HepG2 (cell line): Measurements from ENCODE around the gene ZNF740.

ENCODE experiments used
- DNMT1 ChIP-seq: sonication (generic); formaldehyde crosslinking; IDR thresholded peaks from 2 replicates; pipeline ENCODE4 v1.5.1; 2020; ENCODE audit warnings: mild to moderate bottlenecking, missing genetic modification reagents
- GPN1 ChIP-seq: sonication (generic); formaldehyde crosslinking; IDR thresholded peaks from 2 replicates; pipeline ENCODE4 v1.5.1; 2020; ENCODE audit warnings: missing genetic modification reagents, borderline replicate concordance
- HDAC6 ChIP-seq: fragments of 200-600 bp; sonication (generic); IDR thresholded peaks from 2 replicates; pipeline ENCODE4 v1.7.0; 2017; ENCODE audit warnings: mild to moderate bottlenecking, antibody characterized with exemption, low read length, low read depth
- KMT2A ChIP-seq: sonication (generic); formaldehyde crosslinking; IDR thresholded peaks from 2 replicates; pipeline ENCODE4 v1.4.0; 2020; ENCODE audit warnings: missing genetic modification reagents
- PLSCR1 ChIP-seq: sonication (generic); formaldehyde crosslinking; IDR thresholded peaks from 2 replicates; pipeline ENCODE4 v1.5.0; 2020; ENCODE audit warnings: missing genetic modification reagents, mild to moderate bottlenecking, borderline replicate concordance
- POLR2A ChIP-seq, 2 experiments: IDR thresholded peaks; 2 replicates each; pipeline ENCODE4 v1.6.1; 2011; ENCODE audit warnings: low read depth in 2 of 2, low read length in 2 of 2, mild to moderate bottlenecking in 1 of 2, moderate library complexity in 1 of 2; ENCODE audit not compliant: insufficient read depth in 1 of 2
- SMAD9 ChIP-seq: sonication (generic); formaldehyde crosslinking; IDR thresholded peaks from 2 replicates; pipeline ENCODE4 v1.5.1; 2020; ENCODE audit warnings: mild to moderate bottlenecking, missing genetic modification reagents
- USF2 ChIP-seq, 2 experiments: sonication (generic) in 1 of 2; formaldehyde crosslinking in 1 of 2; IDR thresholded peaks; 2 replicates each; pipeline versions ENCODE4 v1.5.1 to v1.6.1; 2011 to 2020; ENCODE audit warnings: borderline replicate concordance in 1 of 2, low read depth in 1 of 2, low read length in 1 of 2, mild to moderate bottlenecking in 1 of 2, missing genetic modification reagents in 1 of 2, moderate library complexity in 1 of 2
- TF ChIP-seq, protein P1 (sequence below): sonication (generic); formaldehyde crosslinking; IDR thresholded peaks from 2 replicates; pipeline ENCODE4 v1.4.0; 2020; ENCODE audit warnings: missing genetic modification reagents

GRCh38 chr12:53131844-53132243 lies 48.7 kb upstream of the ZNF740 start:
- TF ChIP-seq POLR2A (IDR thresholded peaks at IDR 0.05; ENCODE audit: insufficient read depth in 1 of 2, low read depth in 2 of 2, low read length in 2 of 2), result no peak
- no peak for TF ChIP-seq USF2 (IDR thresholded peaks at IDR 0.05; ENCODE audit: low read depth, low read length)
- no peak for TF ChIP-seq USF2 (CRISPR knock-in tag; IDR thresholded peaks at IDR 0.05; ENCODE audit: borderline replicate concordance)
- TF ChIP-seq, protein P1, sequence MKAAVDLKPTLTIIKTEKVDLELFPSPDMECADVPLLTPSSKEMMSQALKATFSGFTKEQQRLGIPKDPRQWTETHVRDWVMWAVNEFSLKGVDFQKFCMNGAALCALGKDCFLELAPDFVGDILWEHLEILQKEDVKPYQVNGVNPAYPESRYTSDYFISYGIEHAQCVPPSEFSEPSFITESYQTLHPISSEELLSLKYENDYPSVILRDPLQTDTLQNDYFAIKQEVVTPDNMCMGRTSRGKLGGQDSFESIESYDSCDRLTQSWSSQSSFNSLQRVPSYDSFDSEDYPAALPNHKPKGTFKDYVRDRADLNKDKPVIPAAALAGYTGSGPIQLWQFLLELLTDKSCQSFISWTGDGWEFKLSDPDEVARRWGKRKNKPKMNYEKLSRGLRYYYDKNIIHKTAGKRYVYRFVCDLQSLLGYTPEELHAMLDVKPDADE (CRISPR knock-in tag), result no peak
- no peak for TF ChIP-seq PLSCR1 (CRISPR knock-in tag)
- TF ChIP-seq KMT2A (CRISPR knock-in tag), result no peak
- no peak for TF ChIP-seq DNMT1 (CRISPR knock-in tag)
- TF ChIP-seq HDAC6, result no peak
- TF ChIP-seq SMAD9 (CRISPR knock-in tag), result no peak
- no peak for TF ChIP-seq GPN1 (CRISPR knock-in tag)
